HCT116 (cell line): Measurements from ENCODE around the gene FNDC11. TPM values are rescaled to one million over a fixed set of nuclear protein-coding genes. Genes with fewer than 3 reads are reported as not detected.

Experiments
- ATAC-seq: fragments of 200-7000 bp; cut with Tn5 transposase; 2 replicates; pipeline ENCODE4 v1.9.1; 2020; ENCODE audit warnings: mild to moderate bottlenecking, moderate library complexity
- BruUV-seq: library from RNA; stranded (reverse); fragments of 400-500 nt; replicated peaks from 2 replicates; lab custom pipeline; 2021; lab: Mats Ljungman, UMichigan
- CTCF ChIA-PET: fragments of 300-600 bp; sonication (Branson Sonifier 250); formaldehyde crosslinking; loops from one replicate; lab custom pipeline; 2021; ENCODE audit warnings: antibody characterized with exemption; lab: Charles Lee
- POLR2A ChIA-PET: fragments of 300-600, 350-600 bp; sonication (Branson Sonifier 250); formaldehyde crosslinking; loops from one replicate; lab custom pipeline; 2021; ENCODE audit warnings: antibody characterized with exemption; lab: Charles Lee
- RAD21 ChIA-PET, 2 experiments: fragments of 300-600 bp; sonication (Branson Sonifier 250); formaldehyde crosslinking; loops; one replicate each; lab custom pipeline; 2023; ENCODE audit warnings: low total read pairs in 2 of 2; ENCODE audit not compliant: uncharacterized antibody in 2 of 2, unreplicated experiment in 2 of 2, low non-redundant PET in 1 of 2; lab: Charles Lee
- DNase-seq: peaks from one replicate; pipeline ENCODE4 v3.0.0-alpha.2; 2010; ENCODE audit warnings: low read depth, low spot score
- H2AFZ ChIP-seq: fragments of 200-600 bp; shearing (Covaris generic), sonication (generic); 2 replicates; pipeline ENCODE4 v1.6.1; 2017; ENCODE audit warnings: low read depth, mixed run types, mixed read lengths, antibody characterized with exemption, low read length; ENCODE audit not compliant: poor library complexity, severe bottlenecking
- H3K27ac ChIP-seq: 2 replicates; pipeline ENCODE4 v1.5.1; 2012; ENCODE audit warnings: low read depth, low read length
- H3K27me3 ChIP-seq: fragments of 200-600 bp; sonication (generic); 2 replicates; pipeline ENCODE4 v1.6.1; 2016; ENCODE audit warnings: mixed run types, low read length, mixed read lengths; ENCODE audit not compliant: insufficient read depth
- H3K36me3 ChIP-seq, 2 experiments: fragments of 200-500 bp in 1 of 2; fragments of 200-600 bp in 1 of 2; sonication (Bioruptor generic) in 1 of 2; sonication (generic) in 1 of 2; 2 replicates each; pipeline versions ENCODE4 v1.5.1 to v1.6.1; 2014 to 2016; ENCODE audit warnings: low read length in 2 of 2, inconsistent platforms in 1 of 2, mixed read lengths in 1 of 2, mixed run types in 1 of 2; ENCODE audit not compliant: insufficient read depth in 2 of 2, control insufficient read depth in 1 of 2
- H3K4me1 ChIP-seq, 2 experiments: fragments of 200-600 bp in 1 of 2; sonication (generic) in 1 of 2; 2 replicates each; pipeline versions ENCODE4 v1.5.1 to v1.6.1; 2012 to 2017; ENCODE audit warnings: low read length in 2 of 2, inconsistent platforms in 1 of 2, mild to moderate bottlenecking in 1 of 2, mixed read lengths in 1 of 2, mixed run types in 1 of 2, moderate library complexity in 1 of 2; ENCODE audit not compliant: insufficient read depth in 2 of 2, control insufficient read depth in 1 of 2
- H3K4me2 ChIP-seq: fragments of 200-600 bp; sonication (generic); 2 replicates; pipeline ENCODE4 v1.6.1; 2017; ENCODE audit warnings: mixed run types, low read length, mixed read lengths
- H3K4me3 ChIP-seq, 2 experiments: fragments of 200-600 bp in 1 of 2; sonication (generic) in 1 of 2; replicated peaks in 1 of 2; 2 replicates each; pipeline ENCODE4 v1.5.1; 2011 to 2016; ENCODE audit warnings: low read length in 2 of 2, control low read depth in 1 of 2, low read depth in 1 of 2, mild to moderate bottlenecking in 1 of 2, mixed read lengths in 1 of 2, mixed run types in 1 of 2
- H3K79me2 ChIP-seq: fragments of 200-600 bp; sonication (generic); 2 replicates; pipeline ENCODE4 v1.6.1; 2017; ENCODE audit warnings: mild to moderate bottlenecking, mixed run types, low read length, moderate library complexity, mixed read lengths; ENCODE audit not compliant: insufficient read depth
- H3K9ac ChIP-seq: fragments of 200-600 bp; sonication (generic); 2 replicates; pipeline ENCODE4 v1.6.1; 2016; ENCODE audit warnings: low read length, mixed read lengths
- H3K9me2 ChIP-seq: fragments of 200-600 bp; sonication (generic), shearing (Covaris generic); 2 replicates; pipeline ENCODE4 v1.6.1; 2017; ENCODE audit warnings: mixed run types, mild to moderate bottlenecking, moderate library complexity; ENCODE audit not compliant: insufficient read depth
- H3K9me3 ChIP-seq, 2 experiments: fragments of 200-500 bp in 1 of 2; fragments of 200-600 bp in 1 of 2; sonication (Bioruptor generic) in 1 of 2; sonication (generic) in 1 of 2; 2 replicates each; pipeline ENCODE4 v1.6.1; 2014 to 2017; ENCODE audit warnings: low read length in 2 of 2, mixed read lengths in 2 of 2, inconsistent platforms in 1 of 2, low read depth in 1 of 2, mild to moderate bottlenecking in 1 of 2, mixed run types in 1 of 2, moderate library complexity in 1 of 2; ENCODE audit not compliant: control insufficient read depth in 1 of 2, insufficient read depth in 1 of 2
- H4K20me1 ChIP-seq: fragments of 200-600 bp; sonication (generic), shearing (Covaris generic); 2 replicates; pipeline ENCODE4 v1.6.1; 2017; ENCODE audit warnings: mixed run types, mild to moderate bottlenecking, moderate library complexity; ENCODE audit not compliant: insufficient read depth
- CEBPB ChIP-seq: IDR thresholded peaks from 2 replicates; pipeline ENCODE4 v1.6.1; 2012; ENCODE audit warnings: low read depth
- EGR1 ChIP-seq: IDR thresholded peaks from 2 replicates; pipeline ENCODE4 v1.6.1; 2012; ENCODE audit warnings: low read depth
- ELF1 ChIP-seq: IDR thresholded peaks from 2 replicates; pipeline ENCODE4 v1.6.1; 2012; ENCODE audit warnings: low read depth, borderline replicate concordance
- EZH2 ChIP-seq: fragments of 200-600 bp; sonication (generic); IDR thresholded peaks from 2 replicates; pipeline ENCODE4 v1.6.1; 2017; ENCODE audit warnings: antibody characterized with exemption, mixed run types
- FOSL1 ChIP-seq: IDR thresholded peaks from 2 replicates; pipeline ENCODE4 v1.6.1; 2012; ENCODE audit warnings: low read depth
- JUND ChIP-seq: IDR thresholded peaks from 2 replicates; pipeline ENCODE4 v1.6.1; 2012
- MAX ChIP-seq: IDR thresholded peaks from 2 replicates; pipeline ENCODE4 v1.6.1; 2012
- POLR2A ChIP-seq: IDR thresholded peaks from 2 replicates; pipeline ENCODE4 v1.7.0; 2011; ENCODE audit warnings: borderline replicate concordance; ENCODE audit not compliant: insufficient read depth, insufficient read length; ENCODE audit errors: extremely low read depth
- POLR2AphosphoS5 ChIP-seq: IDR thresholded peaks from 2 replicates; pipeline ENCODE4 v1.6.1; 2011; ENCODE audit warnings: mild to moderate bottlenecking, low read depth, low read length, moderate library complexity
- RAD21 ChIP-seq: IDR thresholded peaks from 2 replicates; pipeline ENCODE4 v1.6.1; 2012; ENCODE audit warnings: low read depth, mild to moderate bottlenecking
- SIN3A ChIP-seq: IDR thresholded peaks from 2 replicates; pipeline ENCODE4 v1.6.1; 2012; ENCODE audit warnings: low read depth
- SP1 ChIP-seq: IDR thresholded peaks from 2 replicates; pipeline ENCODE4 v1.6.1; 2012; ENCODE audit warnings: low read depth
- SRF ChIP-seq: IDR thresholded peaks from 2 replicates; pipeline ENCODE4 v1.6.1; 2012; ENCODE audit warnings: low read depth
- TCF7L2 ChIP-seq: IDR thresholded peaks from 2 replicates; pipeline ENCODE4 v1.7.0; 2011; ENCODE audit warnings: borderline replicate concordance, inconsistent platforms; ENCODE audit not compliant: insufficient read depth, insufficient read length; ENCODE audit errors: extremely low read depth
- YY1 ChIP-seq: IDR thresholded peaks from 2 replicates; pipeline ENCODE4 v1.6.1; 2011; ENCODE audit warnings: low read length, low read depth, moderate library complexity, mild to moderate bottlenecking; ENCODE audit not compliant: insufficient replicate concordance; ENCODE audit errors: extremely low read depth
- ZFX ChIP-seq: fragments of 450-650 bp; IDR thresholded peaks from 2 replicates; pipeline ENCODE4 v1.6.1; 2017
- ZNF274 ChIP-seq: fragments of 200-500 bp; sonication (Bioruptor generic); IDR thresholded peaks from 2 replicates; pipeline ENCODE4 v1.6.1; 2014; ENCODE audit warnings: mild to moderate bottlenecking, low read depth, low read length, inconsistent platforms
- intact Hi-C: fragments of 100-400 bp; cut with micrococcal nuclease; formaldehyde crosslinking; loops from 2 replicates; pipeline ENCODE4 v1.10.0; 2022
- total RNA-seq: library from RNA; stranded (reverse); gene quantifications from one replicate; pipeline ENCODE4 v1.2.1, GENCODE V29; 2021; ENCODE audit not compliant: unreplicated experiment
- TF ChIP-seq, protein P1 (sequence below): IDR thresholded peaks from 2 replicates; pipeline ENCODE4 v1.6.1; 2011; ENCODE audit warnings: mild to moderate bottlenecking, low read length, moderate library complexity; ENCODE audit not compliant: insufficient replicate concordance; ENCODE audit errors: extremely low read depth
- TF ChIP-seq, protein P2 (sequence below): IDR thresholded peaks from 2 replicates; pipeline ENCODE4 v1.6.1; 2012

The FNDC11 gene
- total RNA-seq, 1 experiment from 2014 or later = 5.5 TPM

- Histone ChIP-seq H3K4me2 (no peak overlapping the region), H2AFZ (no peak overlapping the region), H4K20me1 (no peaks in the 10 kb centered on the region), H3K9ac (no peak overlapping the region), H3K27me3 (no peaks in the 10 kb centered on the region), H3K79me2 (peaks cover 8% of the 10 kb centered on the region), H3K4me1 (peaks cover 5 to 25% of the 10 kb centered on the region in 2 experiments; a peak in 3 of 4 replicates), H3K9me3 (peaks cover 5 to 7% of the 10 kb centered on the region in 2 experiments; a peak in 2 of 4 replicates), H3K36me3 (peaks cover 6 to 14% of the 10 kb centered on the region in 2 experiments), H3K9me2 (no peaks in the 10 kb centered on the region), H3K4me3 (no peak overlapping the region), H3K27ac (no peak overlapping the region)
- CTCF ChIA-PET = interaction anchor here (2.3 kb wide), 1 partner anchor 11 kb away, joined by 11 read pairs; the partner anchor contains the start of gene PTK6
- RAD21 ChIA-PET = no interaction called here
- no TSS peak for BruUV-seq
- intact Hi-C loops = no loop called here
- POLR2A ChIA-PET = no interaction called here
- TF ChIP-seq SIN3A (no peak), EZH2 (no peak), ELF1 (no peak), SP1 (no peak), FOSL1 (no peak), EGR1 (no peak), SRF (no peak), ZFX (no peak), POLR2A (no peak), POLR2AphosphoS5 (no peak), TCF7L2 (no peak), RAD21 (no peak), CEBPB (no peak), YY1 (no peak), MAX (no peak), JUND (no peak), ZNF274 (no peak)
- TF ChIP-seq, protein P1, sequence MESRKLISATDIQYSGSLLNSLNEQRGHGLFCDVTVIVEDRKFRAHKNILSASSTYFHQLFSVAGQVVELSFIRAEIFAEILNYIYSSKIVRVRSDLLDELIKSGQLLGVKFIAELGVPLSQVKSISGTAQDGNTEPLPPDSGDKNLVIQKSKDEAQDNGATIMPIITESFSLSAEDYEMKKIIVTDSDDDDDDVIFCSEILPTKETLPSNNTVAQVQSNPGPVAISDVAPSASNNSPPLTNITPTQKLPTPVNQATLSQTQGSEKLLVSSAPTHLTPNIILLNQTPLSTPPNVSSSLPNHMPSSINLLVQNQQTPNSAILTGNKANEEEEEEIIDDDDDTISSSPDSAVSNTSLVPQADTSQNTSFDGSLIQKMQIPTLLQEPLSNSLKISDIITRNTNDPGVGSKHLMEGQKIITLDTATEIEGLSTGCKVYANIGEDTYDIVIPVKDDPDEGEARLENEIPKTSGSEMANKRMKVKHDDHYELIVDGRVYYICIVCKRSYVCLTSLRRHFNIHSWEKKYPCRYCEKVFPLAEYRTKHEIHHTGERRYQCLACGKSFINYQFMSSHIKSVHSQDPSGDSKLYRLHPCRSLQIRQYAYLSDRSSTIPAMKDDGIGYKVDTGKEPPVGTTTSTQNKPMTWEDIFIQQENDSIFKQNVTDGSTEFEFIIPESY = no peak
- TF ChIP-seq, protein P2, sequence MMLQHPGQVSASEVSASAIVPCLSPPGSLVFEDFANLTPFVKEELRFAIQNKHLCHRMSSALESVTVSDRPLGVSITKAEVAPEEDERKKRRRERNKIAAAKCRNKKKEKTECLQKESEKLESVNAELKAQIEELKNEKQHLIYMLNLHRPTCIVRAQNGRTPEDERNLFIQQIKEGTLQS = no peak
- ATAC-seq = no peak
- DNase-seq = no peak
Measured at GRCh38 chr20:63527184-63527583, 26.8 kb upstream of the FNDC11 start.
